RWPE2 (cell line): Measurements from ENCODE around the gene ZNF286A.

Experiments used
- ATAC-seq: fragments of 200-7000 bp; cut with Tn5 transposase; 3 replicates; pipeline ENCODE4 v1.9.1; 2021; ENCODE audit warnings: low read depth
- DNase-seq: peaks from one replicate; pipeline ENCODE4 v3.0.0-alpha.2; 2020; ENCODE audit warnings: low spot score
- H3K27ac ChIP-seq: fragments of 450-650 bp; 2 replicates; pipeline ENCODE4 v1.5.1; 2017; ENCODE audit warnings: mild to moderate bottlenecking; ENCODE audit not compliant: poor library complexity, severe bottlenecking
- H3K27me3 ChIP-seq: fragments of 250-450 bp; sonication (Bioruptor Pico); 2 replicates; pipeline ENCODE4 v1.5.1; 2021; ENCODE audit warnings: mild to moderate bottlenecking, moderate library complexity; ENCODE audit not compliant: insufficient read depth, poor library complexity, severe bottlenecking
- H3K36me3 ChIP-seq: fragments of 250-450 bp; sonication (Bioruptor Pico); 2 replicates; pipeline ENCODE4 v1.5.1; 2020; ENCODE audit warnings: low read depth, mild to moderate bottlenecking, moderate library complexity
- H3K4me1 ChIP-seq: fragments of 250-450 bp; sonication (Bioruptor Pico); 2 replicates; pipeline ENCODE4 v1.5.1; 2021; ENCODE audit warnings: mild to moderate bottlenecking, moderate library complexity; ENCODE audit not compliant: insufficient read depth, poor library complexity, severe bottlenecking
- H3K4me3 ChIP-seq: fragments of 250-450 bp; sonication (Bioruptor Pico); 2 replicates; pipeline ENCODE4 v1.5.1; 2021; ENCODE audit warnings: mild to moderate bottlenecking, moderate library complexity; ENCODE audit not compliant: severe bottlenecking
- H3K9me3 ChIP-seq: fragments of 250-450 bp; sonication (Bioruptor Pico); 2 replicates; pipeline ENCODE4 v1.5.1; 2021; ENCODE audit warnings: mild to moderate bottlenecking, moderate library complexity; ENCODE audit not compliant: severe bottlenecking
- TF ChIP-seq, protein P1 (sequence below): fragments of 450-650 bp; IDR thresholded peaks from one replicate; pipeline ENCODE4 v1.5.1; 2017; ENCODE audit warnings: mild to moderate bottlenecking, moderate library complexity; ENCODE audit not compliant: poor library complexity, severe bottlenecking

ZNF286A gene

GRCh38 chr17:15654886-15655561, 44.5 kb upstream of the ZNF286A start:
- Histone ChIP-seq H3K27me3 (no peaks in the 10 kb centered on the region), H3K36me3 (no peaks in the 10 kb centered on the region), H3K27ac (peak overlapping the region; percentile 99), H3K4me1 (peaks cover 42% of the 10 kb centered on the region), H3K4me3 (no peak overlapping the region), H3K9me3 (no peaks in the 10 kb centered on the region)
- DNase-seq, result no peak
- no peak for ATAC-seq
- TF ChIP-seq, protein P1, sequence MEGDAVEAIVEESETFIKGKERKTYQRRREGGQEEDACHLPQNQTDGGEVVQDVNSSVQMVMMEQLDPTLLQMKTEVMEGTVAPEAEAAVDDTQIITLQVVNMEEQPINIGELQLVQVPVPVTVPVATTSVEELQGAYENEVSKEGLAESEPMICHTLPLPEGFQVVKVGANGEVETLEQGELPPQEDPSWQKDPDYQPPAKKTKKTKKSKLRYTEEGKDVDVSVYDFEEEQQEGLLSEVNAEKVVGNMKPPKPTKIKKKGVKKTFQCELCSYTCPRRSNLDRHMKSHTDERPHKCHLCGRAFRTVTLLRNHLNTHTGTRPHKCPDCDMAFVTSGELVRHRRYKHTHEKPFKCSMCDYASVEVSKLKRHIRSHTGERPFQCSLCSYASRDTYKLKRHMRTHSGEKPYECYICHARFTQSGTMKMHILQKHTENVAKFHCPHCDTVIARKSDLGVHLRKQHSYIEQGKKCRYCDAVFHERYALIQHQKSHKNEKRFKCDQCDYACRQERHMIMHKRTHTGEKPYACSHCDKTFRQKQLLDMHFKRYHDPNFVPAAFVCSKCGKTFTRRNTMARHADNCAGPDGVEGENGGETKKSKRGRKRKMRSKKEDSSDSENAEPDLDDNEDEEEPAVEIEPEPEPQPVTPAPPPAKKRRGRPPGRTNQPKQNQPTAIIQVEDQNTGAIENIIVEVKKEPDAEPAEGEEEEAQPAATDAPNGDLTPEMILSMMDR, result no peak

GRCh38 chr17:15657868-15658267, 41.7 kb upstream of the ZNF286A start:
- no peak overlapping the region for H3K4me3 ChIP-seq
- H3K27ac ChIP-seq, result peak overlapping the region; percentile 99
- ATAC-seq (peak; percentile 64), DNase-seq (no peak)
- TF ChIP-seq, protein P1, result no peak
- H3K9me3 ChIP-seq, result no peaks in the 10 kb centered on the region
- peaks cover 43% of the 10 kb centered on the region for H3K4me1 ChIP-seq
- no peaks in the 10 kb centered on the region for H3K36me3 ChIP-seq
- H3K27me3 ChIP-seq, result no peaks in the 10 kb centered on the region

DNA sequence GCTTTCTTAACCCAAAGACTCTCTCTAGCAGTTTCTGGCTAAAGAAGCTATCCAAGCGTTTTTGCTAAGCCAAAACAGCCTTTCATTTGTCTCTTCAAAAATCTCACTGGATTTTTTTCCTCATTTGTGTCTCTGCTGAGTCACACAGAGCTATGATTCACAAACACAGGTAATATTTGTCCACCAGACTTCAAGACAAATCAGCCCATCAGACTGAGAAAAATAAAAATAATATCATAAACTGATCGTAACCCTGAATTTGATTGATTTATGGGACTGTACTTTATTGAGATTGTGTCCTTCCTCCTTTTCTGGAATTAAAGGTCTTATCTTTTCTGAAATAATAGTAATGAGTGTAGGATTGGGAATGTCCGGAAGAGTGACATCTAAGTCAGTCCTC, 41.3 kb upstream of the ZNF286A start:
- H3K27ac ChIP-seq, result peak overlapping the region; percentile 99
- H3K4me3 ChIP-seq, result no peak overlapping the region
- TF ChIP-seq, protein P1, result no peak
- H3K27me3 ChIP-seq, result no peaks in the 10 kb centered on the region
- H3K4me1 ChIP-seq, result peaks cover 48% of the 10 kb centered on the region
- DNase-seq (no peak), ATAC-seq (peak; percentile 28)
- H3K36me3 ChIP-seq, result 0 out of 2 replicates have a peak, but pooled peaks cover 3% of the 10 kb centered on the region
- no peaks in the 10 kb centered on the region for H3K9me3 ChIP-seq

DNA sequence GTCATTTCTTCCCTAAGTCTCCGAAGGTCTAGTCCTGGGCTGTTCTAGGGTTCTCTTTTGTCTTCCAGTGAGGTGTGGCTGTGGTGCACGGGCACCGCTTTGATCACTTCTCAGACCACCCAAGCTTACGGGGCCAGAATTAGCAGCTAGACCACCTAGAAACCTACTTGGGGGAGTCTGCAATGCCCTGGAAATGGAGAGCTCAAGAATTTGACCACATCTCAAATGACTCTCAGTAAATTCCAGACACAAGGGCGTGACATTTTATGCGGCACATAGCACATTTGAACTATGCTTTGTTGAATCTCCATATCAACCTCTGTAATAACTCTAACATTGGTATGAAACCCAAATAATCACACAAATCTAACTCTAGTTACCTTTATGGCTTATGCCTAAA, 40.3 kb upstream of the ZNF286A start:
- no peak; the same call in 2 of the 3 replicates for ATAC-seq
- Histone ChIP-seq H3K27me3 (no peaks in the 10 kb centered on the region), H3K27ac (peak overlapping the region; percentile 99), H3K9me3 (no peaks in the 10 kb centered on the region), H3K4me1 (peaks cover 49% of the 10 kb centered on the region), H3K4me3 (no peak overlapping the region), H3K36me3 (peaks cover 6% of the 10 kb centered on the region; the same call in 1 of the 2 replicates)
- DNase-seq, result no peak
- TF ChIP-seq, protein P1, result no peak

GRCh38 chr17:15659663-15660062, 39.9 kb upstream of the ZNF286A start:
- no peak overlapping the region for H3K4me3 ChIP-seq
- no peaks in the 10 kb centered on the region for H3K9me3 ChIP-seq
- peak; percentile 96 for DNase-seq
- H3K27ac ChIP-seq, result peak overlapping the region; percentile 99
- H3K36me3 ChIP-seq, result peaks cover 9% of the 10 kb centered on the region; the same call in 1 of the 2 replicates
- no peaks in the 10 kb centered on the region for H3K27me3 ChIP-seq
- ATAC-seq, result peak; percentile 90
- H3K4me1 ChIP-seq, result peaks cover 49% of the 10 kb centered on the region
- TF ChIP-seq, protein P1, result no peak
